ENCODE data around the gene MGAT4A. TPM values are rescaled to one million over a fixed set of nuclear protein-coding genes. Genes with fewer than 3 reads are reported as not detected.

The MGAT4A gene
- total and polyA plus RNA-seq, 10 of the 15 experiments (the other 5 are each of a cell fraction or from before 2014, with no cell fraction given) = 4.3 to 23.4 (median 13.6) TPM

DNA sequence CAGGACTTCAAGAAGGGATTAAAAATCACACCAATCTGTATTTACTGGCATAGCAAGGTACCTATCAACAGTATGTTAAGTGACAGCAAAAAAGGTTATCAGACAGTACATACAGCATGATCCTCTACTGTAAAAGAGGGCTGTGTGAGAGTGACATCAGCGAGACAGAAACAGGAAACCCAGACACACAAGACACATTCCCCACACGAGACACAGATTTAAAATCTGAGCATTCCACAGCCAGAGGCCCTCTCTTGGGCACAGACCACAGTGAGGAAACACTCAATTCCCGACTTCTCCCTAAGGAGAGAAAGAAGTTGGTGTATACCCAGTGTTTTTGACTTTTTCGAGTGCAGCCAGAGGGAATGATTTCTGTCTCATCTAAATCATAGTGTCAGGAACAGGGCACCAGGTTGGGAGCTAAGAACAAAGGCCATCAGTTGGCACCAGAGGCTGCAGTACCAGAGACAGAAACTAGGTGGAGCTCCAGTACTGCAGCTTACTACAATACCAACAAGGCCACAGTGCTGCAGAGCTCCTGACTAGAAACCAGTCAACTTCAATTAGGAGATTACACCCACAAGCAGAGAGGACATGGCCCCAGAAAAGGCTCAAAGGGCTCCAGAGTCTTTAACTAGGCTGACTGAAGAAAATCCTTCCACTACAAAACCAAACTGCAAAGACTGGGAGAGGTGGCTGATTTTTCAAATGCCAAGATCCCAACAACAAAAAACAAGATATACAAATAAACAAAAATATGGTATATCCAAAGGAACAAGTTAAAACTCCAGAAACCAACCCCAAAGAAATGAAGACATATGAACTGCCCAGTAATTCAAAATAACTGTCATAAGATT, 81.6 kb downstream of the MGAT4A start (continued):
- TF ChIP-seq, protein P1, sequence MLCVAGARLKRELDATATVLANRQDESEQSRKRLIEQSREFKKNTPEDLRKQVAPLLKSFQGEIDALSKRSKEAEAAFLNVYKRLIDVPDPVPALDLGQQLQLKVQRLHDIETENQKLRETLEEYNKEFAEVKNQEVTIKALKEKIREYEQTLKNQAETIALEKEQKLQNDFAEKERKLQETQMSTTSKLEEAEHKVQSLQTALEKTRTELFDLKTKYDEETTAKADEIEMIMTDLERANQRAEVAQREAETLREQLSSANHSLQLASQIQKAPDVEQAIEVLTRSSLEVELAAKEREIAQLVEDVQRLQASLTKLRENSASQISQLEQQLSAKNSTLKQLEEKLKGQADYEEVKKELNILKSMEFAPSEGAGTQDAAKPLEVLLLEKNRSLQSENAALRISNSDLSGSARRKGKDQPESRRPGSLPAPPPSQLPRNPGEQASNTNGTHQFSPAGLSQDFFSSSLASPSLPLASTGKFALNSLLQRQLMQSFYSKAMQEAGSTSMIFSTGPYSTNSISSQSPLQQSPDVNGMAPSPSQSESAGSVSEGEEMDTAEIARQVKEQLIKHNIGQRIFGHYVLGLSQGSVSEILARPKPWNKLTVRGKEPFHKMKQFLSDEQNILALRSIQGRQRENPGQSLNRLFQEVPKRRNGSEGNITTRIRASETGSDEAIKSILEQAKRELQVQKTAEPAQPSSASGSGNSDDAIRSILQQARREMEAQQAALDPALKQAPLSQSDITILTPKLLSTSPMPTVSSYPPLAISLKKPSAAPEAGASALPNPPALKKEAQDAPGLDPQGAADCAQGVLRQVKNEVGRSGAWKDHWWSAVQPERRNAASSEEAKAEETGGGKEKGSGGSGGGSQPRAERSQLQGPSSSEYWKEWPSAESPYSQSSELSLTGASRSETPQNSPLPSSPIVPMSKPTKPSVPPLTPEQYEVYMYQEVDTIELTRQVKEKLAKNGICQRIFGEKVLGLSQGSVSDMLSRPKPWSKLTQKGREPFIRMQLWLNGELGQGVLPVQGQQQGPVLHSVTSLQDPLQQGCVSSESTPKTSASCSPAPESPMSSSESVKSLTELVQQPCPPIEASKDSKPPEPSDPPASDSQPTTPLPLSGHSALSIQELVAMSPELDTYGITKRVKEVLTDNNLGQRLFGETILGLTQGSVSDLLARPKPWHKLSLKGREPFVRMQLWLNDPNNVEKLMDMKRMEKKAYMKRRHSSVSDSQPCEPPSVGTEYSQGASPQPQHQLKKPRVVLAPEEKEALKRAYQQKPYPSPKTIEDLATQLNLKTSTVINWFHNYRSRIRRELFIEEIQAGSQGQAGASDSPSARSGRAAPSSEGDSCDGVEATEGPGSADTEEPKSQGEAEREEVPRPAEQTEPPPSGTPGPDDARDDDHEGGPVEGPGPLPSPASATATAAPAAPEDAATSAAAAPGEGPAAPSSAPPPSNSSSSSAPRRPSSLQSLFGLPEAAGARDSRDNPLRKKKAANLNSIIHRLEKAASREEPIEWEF (IDR thresholded peaks at IDR 0.05; ENCODE audit: insufficient replicate concordance, low read depth, low read length) = no peak
- TF ChIP-seq, protein P2, sequence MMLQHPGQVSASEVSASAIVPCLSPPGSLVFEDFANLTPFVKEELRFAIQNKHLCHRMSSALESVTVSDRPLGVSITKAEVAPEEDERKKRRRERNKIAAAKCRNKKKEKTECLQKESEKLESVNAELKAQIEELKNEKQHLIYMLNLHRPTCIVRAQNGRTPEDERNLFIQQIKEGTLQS (IDR thresholded peaks at IDR 0.05; ENCODE audit: borderline replicate concordance, extremely low read depth, low read depth, low read length) = no peak
- TF ChIP-seq BCL11A (IDR thresholded peaks at IDR 0.05; ENCODE audit: low read depth, low read length) = no peak
- no peak for TF ChIP-seq MEF2A (IDR thresholded peaks at IDR 0.05; ENCODE audit: insufficient read depth, low read depth, low read length)
- TF ChIP-seq, protein P3, sequence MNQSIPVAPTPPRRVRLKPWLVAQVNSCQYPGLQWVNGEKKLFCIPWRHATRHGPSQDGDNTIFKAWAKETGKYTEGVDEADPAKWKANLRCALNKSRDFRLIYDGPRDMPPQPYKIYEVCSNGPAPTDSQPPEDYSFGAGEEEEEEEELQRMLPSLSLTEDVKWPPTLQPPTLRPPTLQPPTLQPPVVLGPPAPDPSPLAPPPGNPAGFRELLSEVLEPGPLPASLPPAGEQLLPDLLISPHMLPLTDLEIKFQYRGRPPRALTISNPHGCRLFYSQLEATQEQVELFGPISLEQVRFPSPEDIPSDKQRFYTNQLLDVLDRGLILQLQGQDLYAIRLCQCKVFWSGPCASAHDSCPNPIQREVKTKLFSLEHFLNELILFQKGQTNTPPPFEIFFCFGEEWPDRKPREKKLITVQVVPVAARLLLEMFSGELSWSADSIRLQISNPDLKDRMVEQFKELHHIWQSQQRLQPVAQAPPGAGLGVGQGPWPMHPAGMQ (IDR thresholded peaks at IDR 0.05; ENCODE audit: borderline replicate concordance) = no peak
- TF ChIP-seq NFIC (IDR thresholded peaks at IDR 0.05; ENCODE audit: low read depth, low read length) = no peak
- TF ChIP-seq, protein P4, sequence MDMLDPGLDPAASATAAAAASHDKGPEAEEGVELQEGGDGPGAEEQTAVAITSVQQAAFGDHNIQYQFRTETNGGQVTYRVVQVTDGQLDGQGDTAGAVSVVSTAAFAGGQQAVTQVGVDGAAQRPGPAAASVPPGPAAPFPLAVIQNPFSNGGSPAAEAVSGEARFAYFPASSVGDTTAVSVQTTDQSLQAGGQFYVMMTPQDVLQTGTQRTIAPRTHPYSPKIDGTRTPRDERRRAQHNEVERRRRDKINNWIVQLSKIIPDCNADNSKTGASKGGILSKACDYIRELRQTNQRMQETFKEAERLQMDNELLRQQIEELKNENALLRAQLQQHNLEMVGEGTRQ (IDR thresholded peaks at IDR 0.05; ENCODE audit: borderline replicate concordance, low read depth, low read length) = no peak
- no peak for TF ChIP-seq EP300 (IDR thresholded peaks at IDR 0.05; ENCODE audit: borderline replicate concordance in 1 of 2, control insufficient read depth in 1 of 2, low read depth in 2 of 2, low read length in 2 of 2)
- no peak for TF ChIP-seq NR2F1 (conservative IDR thresholded peaks at IDR 0.05)
- 0 out of 2 replicates have a peak, but pooled peaks have one; percentile 35 for TF ChIP-seq RB1 (IDR thresholded peaks at IDR 0.05; ENCODE audit: borderline replicate concordance)
- no peak for TF ChIP-seq STAT1 (conservative IDR thresholded peaks at IDR 0.05)
- TF ChIP-seq TCF3 (IDR thresholded peaks at IDR 0.05; ENCODE audit: borderline replicate concordance, insufficient read depth, low read depth, low read length) = no peak
- TF ChIP-seq, protein P5, sequence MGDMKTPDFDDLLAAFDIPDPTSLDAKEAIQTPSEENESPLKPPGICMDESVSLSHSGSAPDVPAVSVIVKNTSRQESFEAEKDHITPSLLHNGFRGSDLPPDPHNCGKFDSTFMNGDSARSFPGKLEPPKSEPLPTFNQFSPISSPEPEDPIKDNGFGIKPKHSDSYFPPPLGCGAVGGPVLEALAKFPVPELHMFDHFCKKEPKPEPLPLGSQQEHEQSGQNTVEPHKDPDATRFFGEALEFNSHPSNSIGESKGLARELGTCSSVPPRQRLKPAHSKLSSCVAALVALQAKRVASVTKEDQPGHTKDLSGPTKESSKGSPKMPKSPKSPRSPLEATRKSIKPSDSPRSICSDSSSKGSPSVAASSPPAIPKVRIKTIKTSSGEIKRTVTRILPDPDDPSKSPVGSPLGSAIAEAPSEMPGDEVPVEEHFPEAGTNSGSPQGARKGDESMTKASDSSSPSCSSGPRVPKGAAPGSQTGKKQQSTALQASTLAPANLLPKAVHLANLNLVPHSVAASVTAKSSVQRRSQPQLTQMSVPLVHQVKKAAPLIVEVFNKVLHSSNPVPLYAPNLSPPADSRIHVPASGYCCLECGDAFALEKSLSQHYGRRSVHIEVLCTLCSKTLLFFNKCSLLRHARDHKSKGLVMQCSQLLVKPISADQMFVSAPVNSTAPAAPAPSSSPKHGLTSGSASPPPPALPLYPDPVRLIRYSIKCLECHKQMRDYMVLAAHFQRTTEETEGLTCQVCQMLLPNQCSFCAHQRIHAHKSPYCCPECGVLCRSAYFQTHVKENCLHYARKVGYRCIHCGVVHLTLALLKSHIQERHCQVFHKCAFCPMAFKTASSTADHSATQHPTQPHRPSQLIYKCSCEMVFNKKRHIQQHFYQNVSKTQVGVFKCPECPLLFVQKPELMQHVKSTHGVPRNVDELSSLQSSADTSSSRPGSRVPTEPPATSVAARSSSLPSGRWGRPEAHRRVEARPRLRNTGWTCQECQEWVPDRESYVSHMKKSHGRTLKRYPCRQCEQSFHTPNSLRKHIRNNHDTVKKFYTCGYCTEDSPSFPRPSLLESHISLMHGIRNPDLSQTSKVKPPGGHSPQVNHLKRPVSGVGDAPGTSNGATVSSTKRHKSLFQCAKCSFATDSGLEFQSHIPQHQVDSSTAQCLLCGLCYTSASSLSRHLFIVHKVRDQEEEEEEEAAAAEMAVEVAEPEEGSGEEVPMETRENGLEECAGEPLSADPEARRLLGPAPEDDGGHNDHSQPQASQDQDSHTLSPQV (IDR thresholded peaks at IDR 0.05) = peak; percentile 33; the same call in 1 of the 2 replicates
- no peak for TF ChIP-seq POU2F2 (IDR thresholded peaks at IDR 0.05; ENCODE audit: borderline replicate concordance, low read depth, low read length)
- TF ChIP-seq ETV6 (conservative IDR thresholded peaks at IDR 0.05 in 1 of 2, IDR thresholded peaks at IDR 0.05 in 1 of 2; ENCODE audit: borderline replicate concordance in 1 of 2, low read depth in 1 of 2) = no peak

Measured in GM12878 (cell line).